CD4-positive, alpha-beta T cell treated with Interferon alpha-2 for 1 hour (primary cell): Measurements from ENCODE around the gene DOP1A.
A peak's percentile ranks its signal among the peaks of the same experiment; 100 is the strongest.
"Not testable (repeated sequence)": the region's sequence is repeated elsewhere in the genome, so short reads cannot be mapped to it uniquely, and the experiment has no call there.

Source experiments
- DNase-seq, 2 donors: peaks; one replicate each; pipeline ENCODE4 v3.0.0-alpha.2; 2020 to 2022

The DOP1A gene

DNA sequence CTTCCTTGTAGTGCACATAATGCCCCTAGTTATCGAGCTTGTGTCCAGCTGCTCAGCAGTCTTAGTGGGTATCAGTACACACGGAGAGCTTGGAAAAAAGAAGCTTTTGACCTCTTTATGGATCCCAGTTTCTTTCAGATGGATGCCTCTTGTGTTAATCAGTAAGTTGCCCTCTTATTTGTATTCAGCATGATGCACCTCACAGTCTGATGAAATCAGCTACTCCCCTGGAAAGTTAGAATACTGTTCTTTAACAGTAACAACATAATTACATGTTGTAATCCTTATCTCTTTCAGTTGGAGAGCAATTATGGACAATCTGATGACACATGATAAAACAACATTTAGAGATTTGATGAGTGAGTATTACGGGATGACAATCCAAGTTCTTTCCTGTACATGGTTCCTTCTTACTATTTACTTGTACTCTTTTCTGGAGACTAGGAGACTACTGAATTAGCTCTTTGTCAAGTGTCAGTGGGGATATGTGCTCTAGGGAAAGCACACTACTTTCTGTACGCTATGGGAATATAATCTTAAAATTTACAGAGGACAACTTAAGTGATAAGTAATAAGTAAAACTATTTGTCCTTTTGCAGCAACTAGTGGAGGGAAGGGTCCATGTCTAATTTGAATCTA, 86.5 kb downstream of the DOP1A start:
- DNase-seq = no peak

DNA sequence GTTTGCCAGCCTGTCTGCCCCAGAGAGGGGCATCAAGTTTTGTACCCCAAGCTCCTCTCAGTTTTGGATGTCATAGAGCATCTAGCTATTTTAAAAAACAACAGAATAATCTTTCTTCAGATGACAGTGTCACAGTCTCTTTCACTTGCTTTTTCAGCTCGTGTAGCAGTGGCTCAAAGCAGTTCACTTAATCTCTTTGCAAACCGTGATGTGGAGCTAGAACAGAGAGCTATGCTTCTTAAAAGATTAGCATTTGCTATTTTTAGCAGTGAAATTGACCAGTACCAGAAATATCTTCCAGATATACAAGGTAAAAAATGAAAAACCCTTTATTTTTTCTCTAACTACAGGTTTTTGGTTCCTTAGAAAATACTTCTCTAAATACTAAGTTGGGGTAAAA, 88.3 kb downstream of the DOP1A start:
- no peak for DNase-seq

DNA sequence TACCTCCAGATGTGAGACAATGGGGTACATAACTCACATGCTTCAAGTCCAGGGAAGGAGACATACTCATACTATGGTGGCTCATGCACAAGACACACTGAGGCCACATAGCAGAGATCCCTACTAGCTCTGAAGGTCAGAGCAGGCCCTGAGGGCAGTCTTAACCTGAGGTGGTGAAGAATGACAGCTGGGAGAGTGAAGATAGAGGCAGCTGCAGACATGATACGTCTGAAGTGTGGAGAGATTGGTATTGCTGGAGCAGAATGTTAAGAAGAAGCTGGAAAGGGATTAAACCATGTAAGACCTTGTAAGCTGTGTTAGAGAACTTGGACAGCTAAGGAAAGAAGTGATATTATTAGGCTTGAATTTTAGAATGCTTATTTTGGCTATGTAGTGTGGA, 92.7 kb downstream of the DOP1A start:
- no peak for DNase-seq

DNA sequence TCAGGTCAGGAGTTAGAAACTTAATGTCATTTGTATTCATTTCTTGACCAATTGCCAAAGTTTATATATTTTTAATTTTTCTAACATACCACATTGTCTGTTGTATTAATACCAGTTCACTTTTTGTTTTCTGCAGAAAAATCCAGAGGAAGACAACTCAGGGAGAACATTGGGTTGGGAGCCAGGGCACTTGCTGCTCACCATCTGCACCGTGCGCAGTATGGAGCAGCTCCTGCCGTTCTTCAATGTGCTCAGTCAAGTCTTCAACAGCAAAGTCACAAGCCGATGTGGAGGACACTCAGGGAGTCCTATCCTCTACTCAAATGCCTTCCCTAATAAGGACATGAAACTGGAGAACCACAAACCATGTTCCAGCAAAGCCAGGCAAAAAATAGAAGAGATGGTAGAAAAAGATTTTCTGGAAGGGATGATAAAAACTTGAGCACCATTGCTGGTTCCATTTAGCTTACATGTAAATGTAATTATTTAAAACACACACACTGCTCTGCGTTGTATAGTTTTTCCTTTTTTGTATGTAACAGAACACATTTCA, 100.3 kb downstream of the DOP1A start:
- no peak for DNase-seq

DNA sequence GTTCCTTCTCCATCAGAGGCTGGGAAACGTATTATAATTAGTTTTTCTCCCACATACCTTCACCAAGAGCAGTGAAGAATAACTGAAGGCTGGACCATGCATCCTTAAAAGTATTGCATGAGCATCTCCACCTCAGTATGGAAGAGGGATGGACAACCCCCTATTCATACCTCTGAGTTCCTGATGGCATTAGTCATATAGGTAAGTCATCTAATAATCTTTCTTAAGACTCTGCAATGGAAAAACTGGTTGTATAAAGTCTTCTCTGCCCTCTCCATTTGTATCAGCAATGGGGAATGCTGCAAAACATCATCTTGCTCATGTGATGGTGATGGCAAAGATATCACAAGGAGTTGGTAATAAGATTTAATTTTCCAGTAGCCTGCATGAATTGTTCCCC, 101.1 kb downstream of the DOP1A start:
- no peak for DNase-seq

DNA sequence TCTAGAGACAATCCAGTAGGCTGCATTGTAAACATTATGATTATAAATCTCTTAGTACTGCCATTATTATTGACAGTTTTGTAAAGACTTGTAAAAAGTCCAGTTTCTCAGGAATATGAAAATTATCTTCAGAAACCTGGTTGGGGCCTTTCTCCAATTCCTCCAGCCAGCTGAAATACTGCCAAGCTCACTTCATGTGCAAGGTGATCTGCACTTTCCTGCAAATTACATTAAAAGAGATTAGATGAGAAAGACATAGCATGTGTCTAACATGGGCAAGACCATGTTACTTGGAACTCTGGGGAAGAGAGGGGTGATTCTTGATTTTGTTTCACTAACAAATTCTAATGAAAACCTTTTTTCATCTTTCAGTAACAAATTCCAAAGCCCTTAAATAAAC, 101.6 kb downstream of the DOP1A start:
- no peak for DNase-seq

DNA sequence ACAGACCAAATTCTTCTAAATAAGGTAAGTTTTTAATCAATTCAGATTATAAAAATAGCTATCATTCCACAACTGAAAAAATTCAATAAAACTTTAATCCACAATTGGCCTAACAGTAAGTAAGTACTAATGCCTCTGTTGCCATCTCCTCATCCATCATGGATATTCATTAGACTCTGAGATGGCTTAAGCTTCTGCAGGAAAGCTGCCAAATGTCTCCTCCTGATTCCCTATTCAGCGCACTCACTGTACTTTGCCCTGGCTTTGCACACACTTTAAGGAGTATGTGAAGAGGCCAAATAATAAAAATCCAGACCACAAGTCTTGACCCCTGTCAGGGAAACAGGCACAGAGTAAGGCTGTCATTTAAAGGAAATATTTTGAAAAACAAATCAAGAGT, 102.0 kb downstream of the DOP1A start:
- no peak for DNase-seq

DNA sequence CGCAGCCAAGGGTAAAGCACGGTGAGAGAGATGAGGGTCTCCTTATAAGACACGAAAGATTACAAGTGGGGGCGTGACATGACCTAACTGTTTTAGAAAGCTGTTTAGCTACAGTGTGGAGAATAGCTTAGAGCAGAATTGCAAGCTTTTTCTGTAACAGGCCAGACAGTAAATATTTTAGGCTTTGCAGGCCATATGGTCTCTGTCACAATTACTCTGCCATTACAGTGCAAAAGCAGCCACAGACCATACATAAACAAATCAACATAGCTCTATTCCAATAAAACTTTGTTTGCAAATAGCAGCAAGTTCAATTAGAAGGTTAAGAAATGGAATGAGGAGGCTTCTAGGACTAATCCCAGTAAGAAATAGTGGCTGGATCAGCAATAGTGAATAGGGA, 108.8 kb downstream of the DOP1A start:
- DNase-seq = no peak

DNA sequence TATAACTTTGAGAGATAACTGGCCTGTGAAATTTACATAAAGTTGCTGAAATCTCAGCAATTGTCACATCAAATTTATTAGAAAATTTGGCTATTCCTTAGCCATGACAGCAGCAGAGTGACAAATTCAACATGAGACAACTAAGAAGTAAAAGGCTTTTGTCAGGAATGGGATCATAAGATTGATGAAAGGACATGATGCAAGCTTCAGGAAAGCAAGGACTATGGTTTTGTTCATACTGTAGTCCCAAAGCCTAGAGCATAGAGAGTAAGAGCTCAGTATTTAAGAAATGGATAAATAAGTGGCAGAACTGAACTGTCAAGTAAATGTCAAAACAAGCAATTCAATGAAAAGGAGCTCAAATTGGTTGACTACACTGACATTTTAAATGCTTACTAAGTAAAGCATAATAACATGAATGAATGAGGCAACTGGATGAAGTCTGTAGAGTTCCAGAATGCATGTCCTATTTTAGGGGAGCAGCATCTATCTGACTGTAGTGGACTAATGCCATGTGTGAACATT, 113.0 kb downstream of the DOP1A start:
- no peak for DNase-seq

DNA sequence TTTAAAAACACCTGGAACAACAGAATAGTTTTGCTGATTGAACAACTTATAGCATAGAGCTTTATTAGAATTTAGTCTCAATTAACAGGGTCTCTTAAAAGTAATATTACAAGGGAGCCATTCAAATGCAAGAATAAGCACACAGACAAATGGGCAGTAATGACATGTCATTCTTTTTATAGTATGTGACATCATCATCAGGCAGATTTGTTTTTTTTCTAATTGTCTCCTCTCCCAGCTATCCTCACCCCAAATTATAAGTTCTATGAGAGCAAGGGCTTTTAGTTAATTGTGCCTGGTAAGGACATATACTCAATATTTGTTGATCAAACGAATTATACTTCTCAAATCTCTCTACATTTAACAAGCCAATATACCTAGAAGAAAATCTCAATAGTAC, 114.6 kb downstream of the DOP1A start:
- DNase-seq = no peak

DNA sequence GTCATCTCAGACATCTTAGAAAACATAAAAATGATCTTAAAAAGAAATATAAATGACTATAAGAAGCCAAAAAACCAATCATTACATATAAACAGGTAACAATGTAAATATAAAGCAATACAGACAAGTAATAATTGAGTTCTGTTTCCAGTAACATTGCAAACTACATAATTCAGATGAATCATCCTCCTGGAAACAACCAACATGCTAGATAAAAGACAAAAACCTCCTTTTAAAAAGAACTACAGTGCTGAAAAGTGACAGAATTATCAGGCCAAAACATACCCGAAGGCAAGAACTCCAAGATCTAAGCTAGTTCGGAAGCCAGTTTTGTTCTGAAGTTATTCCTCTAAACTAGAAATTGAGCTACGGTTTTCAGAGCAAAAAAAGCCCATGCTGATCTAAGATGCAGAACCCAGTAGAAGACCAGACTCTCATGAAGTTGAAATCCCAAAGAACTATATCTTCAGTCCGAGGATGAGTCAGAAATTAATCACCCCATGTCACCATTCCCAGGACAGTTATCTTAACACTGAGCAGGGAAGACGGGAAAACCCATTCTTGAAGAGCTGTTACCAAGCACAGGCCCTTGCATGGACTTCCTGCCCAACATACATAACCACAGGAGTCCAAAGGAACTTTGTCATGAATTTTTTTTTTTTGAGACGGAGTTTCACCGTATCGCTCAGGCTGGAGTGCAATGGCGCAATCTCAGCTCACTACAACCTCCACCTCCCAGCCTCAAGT, 115.8 kb downstream of the DOP1A start:
- no peak for DNase-seq

DNA sequence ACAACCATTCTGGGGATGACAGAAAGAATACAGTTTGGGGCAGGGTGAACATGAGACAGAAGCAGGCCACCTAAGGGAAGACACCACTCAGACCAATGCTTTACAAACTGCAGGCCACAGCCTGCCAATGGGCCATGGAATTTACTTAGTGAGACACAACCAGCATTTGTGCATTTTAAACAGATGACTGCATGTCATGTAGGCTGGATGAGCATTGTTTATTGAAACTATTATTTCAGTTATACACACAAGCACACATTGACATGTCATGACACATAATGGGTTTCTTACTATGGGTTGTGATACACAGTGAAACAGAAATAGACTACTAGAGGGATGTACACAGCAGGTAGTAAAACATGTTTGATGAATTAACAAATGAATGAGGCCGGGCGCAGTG, 117.6 kb downstream of the DOP1A start:
- no peak for DNase-seq

DNA sequence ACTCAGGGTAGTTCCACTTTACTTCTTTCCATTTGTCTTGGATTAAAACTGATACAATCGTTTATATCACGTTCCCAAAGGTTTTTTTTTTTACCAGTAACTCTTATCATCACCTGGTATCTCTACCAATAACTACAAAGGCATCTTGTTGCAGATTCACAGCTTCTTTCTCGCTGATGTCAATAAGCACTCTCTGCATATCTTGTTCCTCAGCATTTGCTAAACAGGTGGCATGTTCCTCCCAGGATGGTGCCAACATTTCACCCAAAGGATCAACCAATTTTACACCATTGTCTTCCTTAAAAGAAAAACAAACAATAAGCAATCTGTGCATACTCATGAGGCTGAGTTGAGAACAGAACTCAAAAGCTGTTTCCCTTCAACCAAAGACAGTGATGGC, 121.0 kb downstream of the DOP1A start:
- DNase-seq = no peak

DNA sequence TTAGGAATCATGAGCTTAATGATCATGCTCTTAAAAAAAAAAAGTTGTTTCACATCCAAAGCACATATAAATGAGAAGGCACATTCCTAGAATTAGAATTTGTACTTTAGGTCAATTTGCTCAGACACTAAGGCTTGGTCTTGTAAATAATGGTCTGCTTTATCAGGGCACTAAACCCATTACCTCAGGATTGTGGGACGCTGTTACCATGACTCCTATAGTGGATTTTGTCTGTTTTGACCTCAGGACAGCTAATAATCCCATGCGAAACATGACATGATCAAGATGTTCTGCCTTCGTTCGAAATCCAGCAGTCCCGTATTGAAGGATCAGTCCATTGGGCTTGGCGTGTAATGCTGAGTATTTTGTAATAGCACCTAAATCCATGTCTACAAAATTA, 123.2 kb downstream of the DOP1A start:
- DNase-seq = no peak

DNA sequence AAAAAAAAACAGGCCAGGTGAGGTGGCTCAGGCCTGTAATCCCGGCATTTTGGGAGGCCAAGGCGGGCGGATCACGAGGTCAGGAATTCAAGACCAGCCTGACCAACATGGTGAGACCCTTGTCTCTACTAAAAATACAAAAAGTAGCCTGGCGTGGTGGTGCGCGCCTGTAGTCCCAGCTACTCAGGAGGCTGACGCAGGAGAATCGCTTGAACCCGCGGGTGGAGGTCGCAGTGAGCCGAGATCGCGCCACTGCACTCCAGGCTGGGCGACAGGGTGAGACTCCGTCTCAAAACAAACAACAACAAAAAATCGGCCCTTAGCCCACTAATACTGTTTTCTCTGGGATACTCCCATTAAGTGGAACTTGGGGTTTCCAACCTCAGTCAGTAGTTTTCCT, 124.5 kb downstream of the DOP1A start:
- not testable (repeated sequence) for DNase-seq

DNA sequence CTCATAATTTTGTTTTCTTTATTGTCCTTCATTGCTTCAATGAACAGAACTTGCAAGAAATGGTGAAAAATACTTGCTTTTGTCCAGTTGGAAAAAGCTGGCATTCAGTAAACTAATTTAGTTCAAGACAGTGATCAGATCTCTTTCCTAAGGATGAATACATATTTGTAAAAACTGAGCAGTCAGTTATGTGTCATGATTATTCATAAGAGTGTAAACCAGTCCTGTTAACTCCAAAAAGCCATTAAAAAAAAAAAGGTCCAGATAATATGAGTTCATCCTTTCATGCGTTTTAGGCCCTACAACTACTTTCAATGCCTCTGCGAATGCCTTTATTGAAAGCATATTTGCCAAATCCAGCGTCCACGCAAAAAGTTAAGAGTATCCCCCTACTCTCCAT, 125.0 kb downstream of the DOP1A start:
- no peak for DNase-seq

DNA sequence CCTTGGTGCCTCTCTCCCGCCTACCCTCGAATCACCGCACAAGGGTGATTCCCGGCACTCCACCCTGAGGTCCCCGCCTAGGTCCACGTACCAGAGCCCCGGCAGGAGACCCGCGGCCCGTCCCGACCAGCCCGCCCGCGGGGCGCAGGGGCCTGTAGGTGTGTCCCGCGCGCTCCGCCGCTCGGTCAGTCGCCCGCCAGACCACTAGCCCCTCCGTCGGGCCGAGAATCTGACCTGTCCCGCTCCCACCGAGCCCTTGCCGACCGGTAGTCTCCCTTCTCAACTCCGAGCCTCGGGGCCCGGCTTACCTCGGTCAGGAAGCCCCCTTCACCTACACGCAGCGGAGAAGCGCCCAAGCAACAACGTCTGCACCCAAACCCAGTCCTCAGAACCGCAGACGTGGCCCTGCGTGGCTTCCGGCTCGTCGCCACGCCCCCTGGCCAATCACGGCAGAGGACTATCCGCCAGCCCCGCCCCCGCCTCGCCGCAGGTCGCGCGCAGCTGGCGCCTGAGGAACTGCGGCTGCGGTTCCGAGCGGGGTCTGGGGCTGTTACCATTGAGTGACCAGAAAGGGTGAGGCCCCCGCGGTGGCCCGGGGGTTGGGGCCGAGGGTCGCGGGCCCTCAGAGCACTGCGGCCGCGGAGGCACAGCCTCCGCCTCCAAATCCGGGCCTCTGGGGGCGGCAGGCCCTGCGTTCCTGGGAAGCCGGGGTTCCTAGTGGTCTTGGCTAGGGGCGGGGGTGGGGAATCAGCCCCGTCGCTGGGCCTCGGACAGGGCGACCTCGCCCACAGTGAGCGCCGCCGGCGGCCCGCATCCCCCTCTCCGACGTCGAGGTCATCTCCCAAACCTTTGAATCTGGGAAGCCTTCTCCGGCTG, 125.6 kb downstream of the DOP1A start, which contains the start of the genes PGM3 and RWDD2A:
Gene PGM3 (minus strand): TSS at position 395 of the 876 bp plus-strand sequence. CDS start 2,253 bp downstream, outside the sequence.
Gene RWDD2A (plus strand): TSS at position 487 of the 876 bp plus-strand sequence. CDS start 1,095 bp downstream, outside the sequence.
- DNase-seq = peak; percentile 89 to 90

DNA sequence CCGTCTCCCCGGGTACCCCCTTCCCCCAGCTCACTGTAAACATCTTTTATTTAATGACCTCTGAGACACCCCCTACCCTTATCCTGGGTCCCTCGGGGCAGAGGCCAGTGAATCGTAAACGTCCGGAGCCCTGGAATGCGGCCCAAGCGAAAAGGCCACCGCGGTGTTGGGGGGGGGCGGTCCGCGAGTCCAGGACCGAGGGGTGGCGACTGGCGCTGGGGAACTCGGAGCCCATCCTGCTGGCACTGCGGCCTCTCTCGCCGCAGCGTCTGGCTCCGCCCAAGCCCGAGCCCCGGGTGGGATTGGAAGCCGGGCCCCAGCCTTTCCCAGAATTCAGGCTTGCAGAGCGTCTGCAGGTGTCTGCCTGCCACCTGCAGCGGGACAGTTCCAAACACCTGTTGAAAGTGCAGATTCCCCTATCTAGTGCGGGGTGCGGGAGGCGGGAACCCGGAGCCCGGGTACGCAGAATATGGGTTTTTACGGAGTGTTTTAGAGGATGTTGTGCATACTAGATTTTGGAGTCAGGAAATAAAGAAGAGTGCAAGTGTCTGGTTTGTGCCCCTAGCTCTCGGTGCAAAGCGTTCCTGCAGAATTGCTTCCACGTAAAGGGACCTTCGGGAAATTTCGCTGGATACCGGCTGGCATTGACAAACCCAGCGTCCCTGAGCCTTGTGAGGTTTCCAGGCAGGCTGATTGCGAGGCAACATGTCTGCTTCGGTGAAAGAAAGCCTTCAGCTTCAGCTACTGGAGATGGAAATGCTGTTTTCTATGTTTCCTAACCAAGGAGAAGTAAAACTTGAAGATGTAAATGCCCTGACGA, 126.5 kb downstream of the DOP1A start:
- DNase-seq = peak in 1 of 2 donors; percentile 31

DNA sequence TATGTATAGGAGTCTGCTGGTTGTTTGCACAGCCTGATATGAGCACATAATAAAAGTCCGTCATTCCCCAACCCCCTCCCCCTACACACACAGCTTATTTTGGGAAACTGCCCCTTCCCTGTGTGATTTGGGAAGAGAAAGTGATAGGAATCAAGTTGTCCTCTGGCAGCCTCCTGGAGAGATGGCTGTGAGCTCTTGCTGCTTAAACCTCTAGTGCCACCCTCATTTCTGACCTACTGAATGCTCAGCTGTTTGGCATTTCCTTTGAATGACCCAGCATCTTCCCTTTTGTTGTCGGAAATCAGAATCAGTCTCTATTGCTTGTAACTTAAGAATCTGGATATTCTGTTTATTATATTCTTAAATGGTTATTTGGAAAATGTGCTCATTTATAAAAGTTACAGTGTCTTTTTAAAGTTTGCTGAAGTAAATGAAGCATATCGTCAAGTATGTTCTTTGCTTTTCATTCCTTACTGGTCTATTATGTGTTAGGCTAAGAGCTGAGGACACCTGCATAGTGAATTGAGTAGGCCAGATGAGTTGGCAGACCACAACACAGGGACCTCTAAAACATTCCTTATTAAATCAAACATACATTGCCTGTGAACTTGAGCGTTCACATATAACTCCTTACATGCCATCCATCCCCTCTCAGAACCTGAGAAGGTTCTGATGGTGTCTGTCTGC, 131.2 kb downstream of the DOP1A start:
- DNase-seq = no peak

DNA sequence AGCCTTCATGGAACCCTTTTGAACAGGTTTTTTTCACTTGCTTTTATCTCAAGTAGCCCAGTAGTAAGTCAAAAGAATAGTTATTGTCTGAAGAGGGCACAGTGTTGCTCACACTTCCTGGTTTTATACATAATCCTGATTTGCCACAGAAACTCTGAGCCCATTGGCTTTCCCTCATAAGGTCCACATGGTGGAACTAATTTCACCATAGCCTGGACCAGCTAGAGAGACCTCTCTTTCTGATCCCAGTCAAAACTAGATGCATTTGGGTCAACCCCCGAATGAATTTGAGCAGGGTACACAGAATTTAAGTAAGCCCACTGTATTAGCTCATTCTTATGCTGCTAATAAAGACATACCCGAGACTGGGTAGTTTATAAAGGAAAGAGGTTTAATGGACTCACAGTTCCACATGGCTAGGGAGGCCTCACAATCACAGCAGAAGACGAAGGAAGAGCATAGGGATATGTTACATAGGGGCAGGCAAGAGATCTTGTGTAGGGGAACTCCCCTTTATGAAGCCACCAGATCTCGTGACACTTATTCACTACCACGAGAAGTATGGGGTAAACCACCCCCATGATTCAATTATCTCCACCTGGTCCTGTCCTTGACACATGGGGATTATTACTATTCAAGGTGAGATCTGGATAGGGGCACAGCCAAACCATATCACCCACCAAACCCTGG, 131.8 kb downstream of the DOP1A start:
- no peak for DNase-seq

DNA sequence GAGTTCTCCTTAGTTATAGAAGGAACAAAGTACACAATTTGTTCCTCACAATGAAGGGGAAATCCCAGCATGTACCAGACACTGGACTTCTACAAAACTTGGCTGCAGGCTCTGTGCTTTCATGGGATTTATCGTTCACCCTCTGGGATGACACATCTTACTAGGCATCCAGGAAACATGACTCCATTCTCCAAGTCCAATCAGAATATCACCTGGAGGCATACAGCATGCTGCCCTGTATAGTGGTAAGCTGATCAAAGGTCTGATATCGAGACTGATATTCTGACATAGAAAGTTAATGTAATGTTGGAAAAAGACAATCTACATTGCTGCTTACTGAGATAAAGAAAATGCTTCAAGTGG, 132.4 kb downstream of the DOP1A start:
- DNase-seq = no peak
